NCI-H1436 treated with DMSO at 0.1 percent for 48 hours (cell line): Measurements from ENCODE around the gene SLC44A5.
"Not testable (repeated sequence)": the region's sequence is repeated elsewhere in the genome, so short reads cannot be mapped to it uniquely, and the experiment has no call there.

Source experiments
- DNase-seq: peaks from one replicate; lab custom pipeline; 2025; lab: John Stamatoyannopoulos, UW

SLC44A5 gene

DNA sequence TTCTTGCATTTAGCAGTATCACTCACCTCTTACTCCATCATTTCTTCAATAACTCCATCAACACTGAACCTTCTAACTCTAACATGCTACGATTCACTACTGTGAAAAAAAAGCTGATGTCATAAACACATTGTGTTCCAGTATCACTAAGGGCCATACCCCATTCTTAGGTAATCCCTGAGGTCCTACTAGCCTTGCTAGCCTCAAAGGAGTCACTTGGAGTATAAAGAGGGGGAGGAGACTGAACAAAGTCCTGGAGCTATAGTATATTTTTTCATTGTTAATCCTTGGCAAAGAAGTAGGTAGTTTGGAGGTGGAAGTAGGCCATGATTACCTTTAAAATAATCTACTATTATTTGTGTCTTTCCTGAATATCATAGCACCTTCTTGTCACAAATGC, at the start of gene SLC44A5:
Gene SLC44A5, minus strand, starts transcription at position 101 of the 400 bp plus-strand sequence. CDS start 69,667 bp downstream, outside the sequence.
- DNase-seq: no peak

DNA sequence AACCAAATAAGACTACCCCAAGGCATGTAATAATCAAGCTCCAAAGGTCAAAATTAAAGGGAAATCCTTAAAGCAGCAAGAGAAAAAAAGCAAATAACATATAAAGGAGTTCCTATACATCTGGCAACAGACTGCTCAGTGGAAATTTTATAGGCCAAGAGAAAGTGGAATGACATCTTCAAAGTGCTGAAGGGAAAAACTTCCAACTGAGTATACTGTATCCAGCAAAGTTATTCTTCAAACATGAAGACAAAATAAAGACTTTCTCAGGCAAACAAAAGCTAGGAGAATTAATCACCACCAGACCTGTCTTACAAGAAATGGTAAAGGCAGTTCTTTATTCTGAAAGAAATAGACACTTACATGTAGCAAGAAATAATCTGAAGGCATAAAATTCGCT, 45.0 kb upstream of the SLC44A5 start:
- no peak for DNase-seq

DNA sequence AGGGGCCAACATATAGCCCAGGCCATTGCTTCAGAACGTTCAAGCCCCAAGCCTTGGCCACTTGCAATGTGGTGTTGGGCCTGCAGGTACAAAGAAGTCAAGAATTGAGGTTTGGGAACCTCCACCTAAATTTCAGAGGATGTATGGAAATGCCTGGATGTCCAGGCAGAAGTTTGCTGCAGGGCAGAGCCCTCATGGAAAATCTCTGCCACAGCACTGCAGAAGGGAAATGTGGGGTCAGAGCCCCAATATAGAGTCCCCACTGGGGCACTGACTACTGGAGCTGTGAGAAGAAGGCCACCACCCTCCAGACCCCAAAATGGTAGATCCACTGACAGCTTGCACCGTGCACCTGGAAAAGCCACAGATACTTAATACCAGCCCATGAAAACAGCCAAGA, 36.3 kb upstream of the SLC44A5 start:
- DNase-seq: not testable (repeated sequence)

DNA sequence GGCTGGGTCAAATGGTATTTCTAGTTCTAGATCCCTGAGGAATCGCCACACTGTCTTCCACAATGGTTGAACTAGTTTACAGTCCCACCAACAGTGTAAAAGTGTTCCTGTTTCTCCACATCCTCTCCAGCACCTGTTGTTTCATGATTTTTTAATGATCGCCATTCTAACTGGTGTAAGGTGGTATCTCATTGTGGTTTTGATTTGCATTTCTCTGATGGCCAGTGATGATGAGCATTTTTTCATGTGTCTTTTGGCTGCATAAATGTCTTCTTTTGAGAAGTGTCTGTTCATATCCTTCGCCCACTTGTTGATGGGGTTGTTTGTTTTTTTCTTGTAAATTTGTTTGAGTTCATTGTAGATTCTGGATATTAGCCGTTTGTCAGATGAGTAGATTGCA, 34.2 kb upstream of the SLC44A5 start:
- not testable (repeated sequence) for DNase-seq

DNA sequence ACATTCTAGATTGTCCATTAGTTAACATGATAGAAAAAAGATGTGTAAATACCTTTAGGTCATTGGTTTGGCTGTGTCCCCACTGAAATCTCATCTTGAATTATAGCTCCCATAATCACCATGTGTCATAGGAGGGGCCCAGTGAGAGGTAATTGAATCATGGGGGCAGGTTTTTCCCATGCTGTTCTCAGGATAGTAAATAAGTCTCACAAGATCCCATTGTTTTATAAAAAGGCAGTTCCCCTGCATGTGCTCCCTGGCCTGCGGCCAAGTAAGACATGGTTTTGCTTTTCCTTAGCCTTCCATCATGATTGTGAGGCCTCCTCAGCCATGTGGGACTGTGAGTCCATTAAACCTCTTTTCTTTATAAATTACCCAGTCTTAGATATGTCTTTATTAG, 32.5 kb upstream of the SLC44A5 start:
- no peak for DNase-seq

DNA sequence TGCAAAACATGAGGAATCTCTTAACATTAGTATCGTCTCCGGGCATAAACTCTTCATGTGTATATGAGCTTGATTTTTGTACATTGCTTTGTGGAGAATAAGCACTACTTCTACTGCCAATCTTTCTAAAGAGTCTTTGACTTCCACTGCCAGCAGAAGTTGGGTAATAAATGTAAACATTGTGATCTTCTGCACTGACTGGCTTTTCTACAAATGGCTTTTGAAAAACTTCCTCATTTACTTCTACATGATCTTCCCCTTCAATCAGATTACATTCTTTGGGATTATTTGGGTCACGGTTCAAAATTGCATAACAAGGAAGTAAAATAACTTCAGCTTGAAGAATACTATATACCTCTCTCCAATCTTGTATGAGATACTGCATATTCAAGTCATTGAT, 30.4 kb upstream of the SLC44A5 start:
- DNase-seq: no peak

DNA sequence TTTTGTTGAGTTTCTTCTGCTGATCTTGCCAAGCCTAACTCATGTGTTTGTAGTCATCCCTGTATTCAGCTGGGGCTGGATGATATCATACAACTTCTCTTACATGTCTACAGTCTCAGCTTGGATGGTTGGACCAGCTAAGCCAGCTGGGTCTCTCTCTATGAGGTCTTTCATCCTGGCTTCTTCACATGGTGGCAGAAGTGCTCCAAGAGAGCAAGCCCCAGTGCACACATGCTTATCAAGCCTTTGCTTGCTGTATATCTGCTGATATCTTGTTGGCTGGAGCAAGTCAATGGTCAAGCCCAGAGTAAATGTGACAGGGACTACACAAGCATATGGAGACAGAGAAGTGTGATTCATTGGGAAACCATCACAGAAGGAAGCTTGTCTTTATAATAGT, 29.2 kb upstream of the SLC44A5 start:
- no peak for DNase-seq

DNA sequence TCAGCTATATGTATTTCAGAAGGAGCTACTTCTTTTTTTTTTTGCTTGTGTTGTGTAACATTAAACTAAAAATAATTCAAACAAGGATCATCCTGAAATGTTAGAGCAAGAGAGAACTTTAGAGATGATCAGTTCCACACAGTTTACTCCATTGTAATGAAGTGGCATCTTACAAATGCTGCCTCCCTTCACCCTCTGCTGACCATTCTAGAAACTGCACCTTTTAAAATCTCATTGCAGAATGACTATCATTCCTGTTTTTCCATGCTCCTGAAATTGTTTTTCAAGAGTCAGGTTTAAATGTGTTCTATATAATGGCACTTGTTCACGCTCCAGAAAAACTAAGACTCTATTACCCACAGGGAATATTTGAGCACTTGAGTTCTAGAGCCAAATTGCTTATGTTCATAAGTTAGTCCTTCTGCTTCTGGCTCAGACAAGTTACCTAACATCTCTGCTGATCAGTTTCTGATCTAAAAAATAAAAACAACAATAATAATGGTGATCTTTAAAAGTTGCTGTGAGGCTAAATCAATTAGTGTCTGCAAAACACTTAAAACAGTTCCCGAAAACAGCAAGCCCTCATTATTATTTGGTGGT, 21.5 kb upstream of the SLC44A5 start:
- no peak for DNase-seq

DNA sequence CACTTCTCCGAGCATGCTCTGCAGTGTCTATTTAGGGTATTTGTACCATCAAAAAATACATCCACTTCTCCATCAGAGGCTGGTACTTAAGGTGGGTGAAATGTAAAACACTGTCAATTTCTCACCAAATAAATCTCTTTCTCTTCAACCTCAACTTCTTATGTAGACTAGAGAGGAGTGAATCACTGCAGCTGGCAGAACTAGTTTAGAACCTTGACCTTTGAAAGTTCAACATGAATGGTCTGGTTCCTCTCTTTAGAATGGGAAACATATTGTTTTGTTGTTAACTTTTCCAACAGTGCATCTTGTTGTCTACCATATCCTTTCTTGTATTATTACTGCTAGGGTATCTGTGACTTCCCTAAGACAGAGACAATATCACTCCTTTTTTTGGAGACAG, 20.1 kb upstream of the SLC44A5 start:
- DNase-seq: no peak

DNA sequence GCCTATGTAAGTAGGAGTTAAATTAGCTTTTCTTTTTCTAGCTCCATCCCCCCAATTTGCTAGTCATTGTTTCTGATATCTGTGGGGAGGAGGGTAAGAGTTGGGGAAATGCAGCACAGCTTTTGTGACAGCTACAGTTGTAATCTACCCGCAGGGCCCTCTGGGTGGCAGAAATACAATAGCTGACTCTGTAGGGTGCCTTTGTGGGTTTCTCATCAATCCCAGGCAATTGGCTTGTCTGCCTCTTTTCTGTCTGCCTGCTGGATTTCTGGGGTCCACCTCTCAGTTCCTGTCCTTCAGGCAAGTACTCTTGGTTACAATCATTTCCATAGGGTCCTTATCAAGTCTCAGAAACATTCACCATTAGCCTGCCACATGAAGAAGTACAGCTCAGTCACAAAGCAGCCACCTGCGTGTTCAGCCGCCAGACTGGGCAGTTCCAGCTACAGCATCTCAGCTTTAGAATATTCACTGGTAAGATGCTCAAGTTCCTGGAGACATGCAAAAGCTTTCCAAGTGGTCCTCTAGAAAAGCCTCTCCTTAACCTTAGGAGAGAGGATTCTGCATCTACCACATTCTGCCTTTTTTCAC, 19.2 kb upstream of the SLC44A5 start:
- DNase-seq: no peak

DNA sequence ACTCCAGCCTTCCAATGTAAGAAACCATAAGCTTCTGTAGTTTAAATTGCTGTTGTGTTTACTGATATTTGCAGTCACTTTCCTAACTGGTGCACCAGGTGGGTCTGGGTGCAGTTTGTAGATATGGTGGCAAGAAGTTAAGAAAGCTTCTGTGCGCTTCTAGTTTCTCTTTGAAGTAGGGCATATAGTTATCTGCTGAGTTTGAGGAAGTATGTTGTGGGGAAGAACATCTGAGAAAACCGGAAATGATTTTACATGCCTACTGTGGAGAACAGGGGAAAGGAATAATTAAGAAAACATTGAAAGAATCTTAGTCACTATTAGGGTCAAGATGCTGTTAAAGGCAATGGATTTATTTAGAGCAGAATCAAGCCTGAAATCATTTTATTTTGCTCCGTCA, 14.9 kb upstream of the SLC44A5 start:
- no peak for DNase-seq

DNA sequence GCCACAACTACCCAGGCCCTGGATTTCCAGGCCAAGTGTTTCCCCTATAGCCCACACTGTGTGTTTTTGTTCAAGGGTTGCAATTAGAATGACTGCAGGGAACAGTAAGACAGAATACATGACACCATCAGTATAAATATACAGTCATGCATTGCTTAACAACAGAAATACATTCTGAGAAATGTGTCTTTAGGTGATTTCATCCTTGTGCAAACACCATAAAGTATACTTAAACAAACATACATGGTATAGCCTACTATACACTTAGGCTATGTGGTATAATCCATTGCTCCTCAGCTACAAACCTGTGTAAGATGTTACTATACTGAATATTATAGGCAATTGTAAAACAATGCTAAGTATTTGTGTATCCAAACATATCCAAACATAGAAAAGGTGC, 7.5 kb upstream of the SLC44A5 start:
- DNase-seq: no peak

DNA sequence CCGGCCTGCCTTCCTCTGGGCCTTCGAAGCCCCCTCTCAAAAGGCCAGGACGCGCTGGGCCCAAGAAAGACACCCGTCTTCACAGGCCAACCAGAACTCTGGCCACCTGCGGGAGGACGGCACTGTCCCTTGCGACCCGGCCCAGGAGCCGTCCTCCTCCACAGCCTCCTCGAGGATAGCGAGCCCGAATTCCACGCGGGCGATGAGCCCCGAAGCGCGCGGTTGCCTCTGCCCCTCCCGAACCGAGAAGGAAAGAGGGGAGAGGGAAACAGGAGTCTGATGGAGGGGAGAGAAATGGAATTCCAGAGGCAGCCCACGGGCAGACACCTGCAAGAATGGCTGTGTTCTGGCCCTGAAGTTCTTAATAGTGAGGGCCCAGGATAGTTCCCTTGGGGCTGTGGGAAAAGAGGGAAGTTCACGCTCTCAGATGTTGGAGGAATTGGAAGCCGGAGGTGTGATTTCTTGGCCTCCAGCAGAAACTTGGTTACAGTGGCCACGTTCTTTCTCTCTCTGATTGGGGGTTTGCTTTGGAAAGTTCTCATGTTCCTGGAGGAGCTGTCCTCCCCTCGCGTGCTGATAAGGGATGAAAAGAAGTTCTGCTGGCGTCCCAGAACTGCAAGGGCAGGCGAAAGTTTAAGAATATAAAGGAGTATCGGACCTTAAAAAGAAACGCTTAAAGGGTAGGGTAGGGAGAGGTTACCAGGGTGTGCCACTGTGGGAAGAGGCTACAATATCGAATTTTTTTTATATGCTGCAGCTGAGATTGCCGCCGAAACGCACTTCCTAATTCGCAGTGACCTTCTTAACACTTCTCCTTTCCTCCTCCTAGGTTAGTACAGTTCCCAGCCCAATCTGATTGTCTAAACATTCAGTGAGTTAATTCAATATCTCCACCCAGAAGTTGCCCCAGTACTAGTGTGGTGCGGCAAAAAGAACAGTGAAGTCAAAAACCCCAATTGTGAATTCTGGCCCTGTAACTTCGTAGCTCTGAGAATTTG, 5.8 kb upstream of the SLC44A5 start:
- no peak for DNase-seq

DNA sequence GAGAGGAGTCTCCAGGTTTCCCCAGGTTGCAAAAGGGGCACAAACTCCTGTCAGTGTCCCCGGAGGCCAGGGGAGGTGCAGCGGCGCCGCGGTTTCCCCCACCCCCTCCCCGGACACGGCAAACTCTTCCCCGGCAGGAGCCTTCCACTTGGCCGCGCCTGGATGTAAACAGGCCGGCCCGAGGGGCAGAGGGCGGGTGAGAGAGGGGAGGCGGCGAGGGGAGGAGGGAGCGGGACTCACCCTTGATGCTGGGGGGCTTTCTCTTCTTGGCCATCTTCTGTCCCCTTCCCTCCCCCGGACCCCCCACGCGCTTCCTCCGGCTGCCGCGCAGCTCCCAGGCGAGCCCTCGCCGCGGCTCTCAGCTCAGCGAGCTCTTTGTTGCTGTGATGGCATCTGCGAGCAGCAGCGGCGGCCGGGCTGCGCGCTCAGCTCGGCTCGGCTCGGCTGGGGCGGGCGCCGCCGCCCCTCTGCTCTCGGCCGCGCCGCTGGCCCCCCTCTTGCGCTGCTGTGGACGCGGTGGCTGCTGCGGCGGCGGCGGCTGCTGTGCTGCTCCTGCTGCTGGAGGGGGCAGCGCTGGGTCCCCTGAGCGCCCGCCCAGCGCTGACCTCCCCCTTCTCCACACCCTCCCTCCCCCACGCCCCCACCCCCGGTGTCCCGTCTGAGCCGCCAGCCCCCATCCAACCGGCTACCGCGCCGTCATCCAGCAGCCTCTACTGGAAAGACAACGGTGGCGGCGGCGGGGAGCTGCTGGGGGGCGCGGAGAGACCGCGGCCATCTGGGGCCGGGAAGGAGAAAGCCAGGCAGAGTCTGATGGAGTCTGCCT, 4.9 kb upstream of the SLC44A5 start:
- DNase-seq: no peak

DNA sequence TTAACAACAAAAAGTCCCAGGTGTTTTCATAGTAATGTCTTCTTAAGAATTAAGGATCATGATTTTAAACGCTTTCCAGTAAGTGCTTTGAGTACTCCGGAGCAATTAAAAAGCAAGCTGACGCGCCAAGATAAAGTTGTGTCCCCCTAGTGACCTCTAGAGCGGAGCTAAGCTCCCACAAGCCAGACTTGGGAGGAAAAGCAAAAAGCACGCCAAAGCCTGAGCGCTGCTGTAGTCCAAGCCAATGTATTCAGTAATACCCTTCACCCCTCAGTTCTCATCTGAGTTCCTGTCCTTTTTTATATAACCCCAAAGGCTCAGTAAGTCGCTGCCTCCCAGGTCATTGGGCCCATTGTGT, 3.5 kb upstream of the SLC44A5 start:
- no peak for DNase-seq

DNA sequence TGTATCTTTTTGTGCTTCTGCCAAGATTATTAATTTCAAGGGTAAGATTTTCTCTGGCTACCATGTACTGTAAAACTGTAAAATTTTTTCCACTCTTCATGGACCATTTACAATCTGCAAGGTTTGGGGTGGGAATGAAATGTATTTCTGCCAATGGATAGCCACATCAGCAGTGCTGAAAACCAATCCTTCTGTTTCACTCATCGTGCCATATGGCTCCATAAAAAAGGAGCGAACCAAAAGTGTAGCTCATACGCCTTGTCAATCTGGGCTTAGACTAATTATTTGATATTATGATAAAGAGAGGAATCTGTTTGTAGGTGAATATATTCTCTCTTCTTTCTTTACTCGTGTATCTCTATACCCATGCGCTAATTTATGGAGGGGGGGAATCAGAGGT, 3.0 kb upstream of the SLC44A5 start:
- no peak for DNase-seq

DNA sequence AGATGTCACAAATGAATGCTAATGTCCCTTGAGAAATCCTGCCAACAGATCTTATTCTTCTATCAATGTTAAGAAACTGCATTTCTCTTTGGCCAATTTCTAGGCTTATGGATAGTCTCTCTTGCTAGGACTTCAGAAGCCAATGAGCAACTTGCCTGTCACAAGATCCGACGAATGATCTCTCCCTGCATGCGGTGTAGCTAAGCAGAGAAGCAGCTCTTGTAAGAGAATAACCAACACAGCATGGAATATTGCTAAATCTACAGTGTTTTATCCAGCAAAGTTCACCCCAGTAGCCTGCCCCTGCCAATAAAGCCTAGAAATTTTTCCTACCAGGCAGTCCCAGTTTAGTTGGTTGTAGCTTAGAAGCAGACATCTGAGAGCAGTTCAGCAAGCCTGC, 2.1 kb upstream of the SLC44A5 start:
- DNase-seq: no peak

DNA sequence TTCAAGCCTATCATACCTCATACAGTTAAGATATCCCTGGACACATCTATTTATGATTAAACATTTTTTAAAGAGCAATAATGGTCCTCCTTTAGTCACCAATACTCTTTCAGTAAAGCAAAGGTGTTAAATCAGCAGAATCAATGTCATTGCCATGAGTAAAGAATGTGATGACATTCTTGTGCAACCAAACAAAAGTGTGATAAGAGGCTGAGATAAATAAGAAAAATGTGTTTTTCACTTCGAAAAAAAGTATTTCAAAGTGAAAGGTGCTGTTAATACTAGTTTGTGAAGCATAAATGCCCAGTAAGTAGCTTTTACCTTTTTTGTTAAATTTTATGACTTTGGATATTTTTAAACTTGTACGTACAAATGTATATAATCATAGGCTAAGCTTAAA, 8.4 kb downstream of the SLC44A5 start:
- DNase-seq: no peak

DNA sequence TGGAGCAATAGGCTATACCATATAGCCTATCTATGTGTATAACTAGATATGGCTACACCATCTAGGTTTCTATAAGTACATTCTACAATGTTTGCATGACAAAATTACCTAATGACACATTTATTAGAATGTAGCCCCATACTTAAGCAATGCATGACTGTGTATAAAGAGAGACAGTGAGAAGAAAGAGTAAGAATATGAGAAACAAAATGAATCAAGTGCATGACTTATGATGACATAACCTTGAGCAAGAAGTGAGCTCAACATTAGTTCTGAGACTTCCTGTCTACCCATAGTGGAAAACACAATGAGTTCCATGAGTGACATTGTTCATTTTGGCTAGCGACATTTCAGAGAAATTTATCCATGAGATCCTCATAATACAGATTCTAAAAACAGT, 10.1 kb downstream of the SLC44A5 start:
- no peak for DNase-seq

DNA sequence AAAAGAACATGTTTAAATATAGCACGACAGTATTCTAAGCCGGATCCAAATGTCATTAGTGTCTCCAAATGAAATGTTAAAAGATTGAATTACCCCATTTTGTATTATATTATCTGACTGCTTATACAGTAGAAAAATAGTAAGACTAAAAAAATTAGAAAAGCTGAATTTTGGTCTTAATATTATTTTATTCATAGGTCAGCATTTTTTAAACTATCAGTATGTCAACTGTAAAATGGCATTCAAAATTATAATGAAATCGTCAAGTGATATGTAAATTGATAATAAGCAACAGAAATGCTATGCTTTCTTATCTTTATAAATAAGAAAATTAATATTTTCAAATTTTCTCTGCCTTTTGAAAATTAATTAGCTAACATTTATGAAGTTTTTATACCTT, 16.6 kb downstream of the SLC44A5 start:
- no peak for DNase-seq

DNA sequence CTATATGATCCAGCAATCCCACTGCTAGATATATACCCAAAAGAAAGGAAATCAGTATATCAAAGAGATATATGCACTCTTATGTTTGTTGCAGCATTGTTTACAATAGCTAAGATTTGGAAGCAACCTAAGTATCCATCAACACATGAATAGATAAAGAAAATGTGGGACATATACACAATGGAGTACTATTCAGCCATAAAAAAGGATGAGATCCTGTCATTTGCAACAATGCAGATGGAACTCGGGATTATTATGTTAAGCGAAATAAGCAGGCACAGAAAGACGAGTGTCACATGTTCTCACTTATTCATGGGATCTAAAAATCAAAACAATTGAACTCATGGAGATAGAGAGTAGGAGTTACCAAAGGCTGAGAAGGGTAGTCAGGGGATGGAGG, 17.5 kb downstream of the SLC44A5 start:
- not testable (repeated sequence) for DNase-seq

DNA sequence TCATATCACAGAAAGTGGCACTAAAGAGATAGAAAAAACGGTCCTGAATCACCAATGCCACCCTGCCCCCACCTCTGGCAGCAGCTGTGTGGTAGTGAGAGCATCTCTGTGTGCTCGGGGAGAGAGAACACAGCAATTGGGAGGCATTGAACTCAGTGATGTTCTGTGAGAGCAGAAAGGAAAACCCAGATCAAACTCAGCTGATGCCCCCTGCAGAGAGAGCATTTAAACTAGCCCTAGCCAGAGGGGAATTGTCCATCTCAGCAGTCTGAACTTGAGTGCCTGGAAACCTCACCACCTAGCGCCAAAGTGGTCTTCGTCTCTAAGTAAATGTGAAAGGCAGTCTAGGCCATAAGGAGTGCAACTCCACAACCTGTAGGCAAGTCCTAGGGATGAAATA, 21.3 kb downstream of the SLC44A5 start:
- DNase-seq: no peak
